ENCODE measurements around the gene TPRA1. TPM values are rescaled to one million over a fixed set of nuclear protein-coding genes. Genes with fewer than 3 reads are reported as not detected.

TPRA1 gene
- total RNA-seq, 1 experiment from 2014 or later: 24.2 TPM

DNA sequence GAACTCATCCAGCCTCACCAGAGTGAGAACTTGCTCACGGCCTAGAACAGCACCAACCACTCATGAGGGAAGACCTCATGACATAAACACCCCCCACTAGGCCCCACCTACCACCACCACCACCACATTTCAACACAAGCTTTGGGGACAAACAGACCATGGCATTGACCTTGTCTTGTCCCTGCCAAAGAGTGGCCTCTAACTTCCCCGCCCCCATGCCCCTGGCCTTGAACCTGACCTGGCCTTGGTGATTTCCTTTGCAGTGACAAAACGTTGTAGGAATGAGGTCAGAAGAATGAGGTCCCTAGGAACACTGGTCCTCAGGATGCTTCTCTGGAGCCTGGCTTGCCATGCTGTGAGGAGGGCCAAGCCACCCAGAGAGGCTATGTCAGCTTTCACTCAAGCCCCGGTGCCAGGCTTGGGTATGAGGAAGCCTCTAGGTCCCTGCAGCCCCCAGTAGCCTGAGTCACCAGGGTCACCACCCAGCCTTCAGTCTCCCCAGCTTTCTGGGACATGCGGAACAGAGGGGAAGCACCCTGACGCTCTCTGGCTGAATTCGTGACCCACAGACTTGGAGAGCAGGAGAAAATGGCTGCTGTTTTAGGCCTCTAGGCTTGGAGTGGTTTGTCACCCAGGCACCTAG, 57.9 kb downstream of the TPRA1 start:
- ATAC-seq (no peak), DNase-seq (ENCODE audit: low spot score) (no peak)
- Mint-ChIP-seq H3K27ac (no peak overlapping the region), H3K4me3 (no peak overlapping the region), H3K9me3 (peaks cover 7% of the 10 kb centered on the region), H3K36me3 (no peaks in the 10 kb centered on the region), H3K27me3 (ENCODE audit: low read depth) (no peaks in the 10 kb centered on the region), H3K4me1 (peaks cover 13% of the 10 kb centered on the region)
- no peak for TF ChIP-seq NFE2L1 (CRISPR knock-in tag; IDR thresholded peaks at IDR 0.05)
- no peak for TF ChIP-seq RELA (CRISPR knock-in tag; IDR thresholded peaks at IDR 0.05; ENCODE audit: borderline replicate concordance)
- TF ChIP-seq ZNF232 (CRISPR knock-in tag; IDR thresholded peaks at IDR 0.05): no peak
- TF ChIP-seq, protein P1, sequence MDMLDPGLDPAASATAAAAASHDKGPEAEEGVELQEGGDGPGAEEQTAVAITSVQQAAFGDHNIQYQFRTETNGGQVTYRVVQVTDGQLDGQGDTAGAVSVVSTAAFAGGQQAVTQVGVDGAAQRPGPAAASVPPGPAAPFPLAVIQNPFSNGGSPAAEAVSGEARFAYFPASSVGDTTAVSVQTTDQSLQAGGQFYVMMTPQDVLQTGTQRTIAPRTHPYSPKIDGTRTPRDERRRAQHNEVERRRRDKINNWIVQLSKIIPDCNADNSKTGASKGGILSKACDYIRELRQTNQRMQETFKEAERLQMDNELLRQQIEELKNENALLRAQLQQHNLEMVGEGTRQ (CRISPR knock-in tag; IDR thresholded peaks at IDR 0.05): no peak
- no peak for TF ChIP-seq ATF1 (CRISPR knock-in tag; IDR thresholded peaks at IDR 0.05)
- TF ChIP-seq TEAD1 (CRISPR knock-in tag; IDR thresholded peaks at IDR 0.05): no peak
- TF ChIP-seq, protein P2, sequence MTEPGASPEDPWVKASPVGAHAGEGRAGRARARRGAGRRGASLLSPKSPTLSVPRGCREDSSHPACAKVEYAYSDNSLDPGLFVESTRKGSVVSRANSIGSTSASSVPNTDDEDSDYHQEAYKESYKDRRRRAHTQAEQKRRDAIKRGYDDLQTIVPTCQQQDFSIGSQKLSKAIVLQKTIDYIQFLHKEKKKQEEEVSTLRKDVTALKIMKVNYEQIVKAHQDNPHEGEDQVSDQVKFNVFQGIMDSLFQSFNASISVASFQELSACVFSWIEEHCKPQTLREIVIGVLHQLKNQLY (CRISPR knock-in tag; IDR thresholded peaks at IDR 0.05): no peak
- TF ChIP-seq, protein P3, sequence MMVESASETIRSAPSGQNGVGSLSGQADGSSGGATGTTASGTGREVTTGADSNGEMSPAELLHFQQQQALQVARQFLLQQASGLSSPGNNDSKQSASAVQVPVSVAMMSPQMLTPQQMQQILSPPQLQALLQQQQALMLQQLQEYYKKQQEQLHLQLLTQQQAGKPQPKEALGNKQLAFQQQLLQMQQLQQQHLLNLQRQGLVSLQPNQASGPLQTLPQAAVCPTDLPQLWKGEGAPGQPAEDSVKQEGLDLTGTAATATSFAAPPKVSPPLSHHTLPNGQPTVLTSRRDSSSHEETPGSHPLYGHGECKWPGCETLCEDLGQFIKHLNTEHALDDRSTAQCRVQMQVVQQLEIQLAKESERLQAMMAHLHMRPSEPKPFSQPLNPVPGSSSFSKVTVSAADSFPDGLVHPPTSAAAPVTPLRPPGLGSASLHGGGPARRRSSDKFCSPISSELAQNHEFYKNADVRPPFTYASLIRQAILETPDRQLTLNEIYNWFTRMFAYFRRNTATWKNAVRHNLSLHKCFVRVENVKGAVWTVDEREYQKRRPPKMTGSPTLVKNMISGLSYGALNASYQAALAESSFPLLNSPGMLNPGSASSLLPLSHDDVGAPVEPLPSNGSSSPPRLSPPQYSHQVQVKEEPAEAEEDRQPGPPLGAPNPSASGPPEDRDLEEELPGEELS (CRISPR knock-in tag; IDR thresholded peaks at IDR 0.05): no peak
- TF ChIP-seq, protein P4, sequence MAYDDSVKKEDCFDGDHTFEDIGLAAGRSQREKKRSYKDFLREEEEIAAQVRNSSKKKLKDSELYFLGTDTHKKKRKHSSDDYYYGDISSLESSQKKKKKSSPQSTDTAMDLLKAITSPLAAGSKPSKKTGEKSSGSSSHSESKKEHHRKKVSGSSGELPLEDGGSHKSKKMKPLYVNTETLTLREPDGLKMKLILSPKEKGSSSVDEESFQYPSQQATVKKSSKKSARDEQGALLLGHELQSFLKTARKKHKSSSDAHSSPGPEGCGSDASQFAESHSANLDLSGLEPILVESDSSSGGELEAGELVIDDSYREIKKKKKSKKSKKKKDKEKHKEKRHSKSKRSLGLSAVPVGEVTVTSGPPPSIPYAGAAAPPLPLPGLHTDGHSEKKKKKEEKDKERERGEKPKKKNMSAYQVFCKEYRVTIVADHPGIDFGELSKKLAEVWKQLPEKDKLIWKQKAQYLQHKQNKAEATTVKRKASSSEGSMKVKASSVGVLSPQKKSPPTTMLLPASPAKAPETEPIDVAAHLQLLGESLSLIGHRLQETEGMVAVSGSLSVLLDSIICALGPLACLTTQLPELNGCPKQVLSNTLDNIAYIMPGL (CRISPR knock-in tag; IDR thresholded peaks at IDR 0.05): no peak
- no peak for TF ChIP-seq ZBTB21 (CRISPR knock-in tag; IDR thresholded peaks at IDR 0.05; ENCODE audit: borderline replicate concordance)
- no peak for TF ChIP-seq ZNF219 (CRISPR knock-in tag; IDR thresholded peaks at IDR 0.05; ENCODE audit: borderline replicate concordance)
- TF ChIP-seq, protein P5, sequence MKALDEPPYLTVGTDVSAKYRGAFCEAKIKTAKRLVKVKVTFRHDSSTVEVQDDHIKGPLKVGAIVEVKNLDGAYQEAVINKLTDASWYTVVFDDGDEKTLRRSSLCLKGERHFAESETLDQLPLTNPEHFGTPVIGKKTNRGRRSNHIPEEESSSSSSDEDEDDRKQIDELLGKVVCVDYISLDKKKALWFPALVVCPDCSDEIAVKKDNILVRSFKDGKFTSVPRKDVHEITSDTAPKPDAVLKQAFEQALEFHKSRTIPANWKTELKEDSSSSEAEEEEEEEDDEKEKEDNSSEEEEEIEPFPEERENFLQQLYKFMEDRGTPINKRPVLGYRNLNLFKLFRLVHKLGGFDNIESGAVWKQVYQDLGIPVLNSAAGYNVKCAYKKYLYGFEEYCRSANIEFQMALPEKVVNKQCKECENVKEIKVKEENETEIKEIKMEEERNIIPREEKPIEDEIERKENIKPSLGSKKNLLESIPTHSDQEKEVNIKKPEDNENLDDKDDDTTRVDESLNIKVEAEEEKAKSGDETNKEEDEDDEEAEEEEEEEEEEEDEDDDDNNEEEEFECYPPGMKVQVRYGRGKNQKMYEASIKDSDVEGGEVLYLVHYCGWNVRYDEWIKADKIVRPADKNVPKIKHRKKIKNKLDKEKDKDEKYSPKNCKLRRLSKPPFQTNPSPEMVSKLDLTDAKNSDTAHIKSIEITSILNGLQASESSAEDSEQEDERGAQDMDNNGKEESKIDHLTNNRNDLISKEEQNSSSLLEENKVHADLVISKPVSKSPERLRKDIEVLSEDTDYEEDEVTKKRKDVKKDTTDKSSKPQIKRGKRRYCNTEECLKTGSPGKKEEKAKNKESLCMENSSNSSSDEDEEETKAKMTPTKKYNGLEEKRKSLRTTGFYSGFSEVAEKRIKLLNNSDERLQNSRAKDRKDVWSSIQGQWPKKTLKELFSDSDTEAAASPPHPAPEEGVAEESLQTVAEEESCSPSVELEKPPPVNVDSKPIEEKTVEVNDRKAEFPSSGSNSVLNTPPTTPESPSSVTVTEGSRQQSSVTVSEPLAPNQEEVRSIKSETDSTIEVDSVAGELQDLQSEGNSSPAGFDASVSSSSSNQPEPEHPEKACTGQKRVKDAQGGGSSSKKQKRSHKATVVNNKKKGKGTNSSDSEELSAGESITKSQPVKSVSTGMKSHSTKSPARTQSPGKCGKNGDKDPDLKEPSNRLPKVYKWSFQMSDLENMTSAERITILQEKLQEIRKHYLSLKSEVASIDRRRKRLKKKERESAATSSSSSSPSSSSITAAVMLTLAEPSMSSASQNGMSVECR (CRISPR knock-in tag; IDR thresholded peaks at IDR 0.05; ENCODE audit: borderline replicate concordance): no peak
- no peak for TF ChIP-seq EMX1 (CRISPR knock-in tag; IDR thresholded peaks at IDR 0.05)
- no peak for TF ChIP-seq JAZF1 (CRISPR knock-in tag; IDR thresholded peaks at IDR 0.05)
- CTCF ChIA-PET: interaction anchor here (0.7 to 1.0 kb wide), 2 partner anchors 15 to 159 kb away, joined by 3 read pairs; no protein-coding TSS in a partner anchor
- POLR2A ChIA-PET: no interaction called here

DNA sequence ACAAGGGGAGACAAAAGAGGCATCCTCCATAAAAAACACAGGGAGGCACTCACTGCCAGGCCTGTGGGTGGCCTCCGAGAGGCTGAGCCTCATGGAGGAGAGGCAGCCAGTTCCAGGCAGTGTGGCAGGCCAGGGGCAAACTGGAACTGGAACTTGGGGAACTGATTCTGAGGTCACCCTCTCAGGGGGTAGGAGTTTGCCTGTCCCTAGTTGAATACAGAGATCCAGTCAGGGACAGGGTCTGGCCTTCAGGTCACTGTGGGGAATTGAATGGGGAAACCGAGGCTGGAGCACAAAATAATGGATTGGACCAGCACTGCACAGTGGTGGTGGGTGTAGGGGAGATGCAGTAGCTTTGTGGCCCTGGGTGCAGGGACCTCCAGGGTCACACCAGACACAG, 58.7 kb downstream of the TPRA1 start:
- Mint-ChIP-seq H3K27me3 (ENCODE audit: low read depth) (no peaks in the 10 kb centered on the region), H3K4me3 (no peak overlapping the region), H3K4me1 (peaks cover 10% of the 10 kb centered on the region), H3K9me3 (peaks cover 7% of the 10 kb centered on the region), H3K27ac (no peak overlapping the region), H3K36me3 (no peaks in the 10 kb centered on the region)
- ChIA-PET CTCF (no interaction called here), POLR2A (no interaction called here)
- ATAC-seq (no peak), DNase-seq (ENCODE audit: low spot score) (no peak)
- TF ChIP-seq TEAD1 (CRISPR knock-in tag; IDR thresholded peaks at IDR 0.05) (no peak), NR3C1 (CRISPR knock-in tag; conservative IDR thresholded peaks at IDR 0.05; ENCODE audit: low read depth) (no peak), ZNF219 (CRISPR knock-in tag; IDR thresholded peaks at IDR 0.05; ENCODE audit: borderline replicate concordance) (no peak)
- TF ChIP-seq, protein P2 (CRISPR knock-in tag; IDR thresholded peaks at IDR 0.05): no peak
- TF ChIP-seq, protein P6, sequence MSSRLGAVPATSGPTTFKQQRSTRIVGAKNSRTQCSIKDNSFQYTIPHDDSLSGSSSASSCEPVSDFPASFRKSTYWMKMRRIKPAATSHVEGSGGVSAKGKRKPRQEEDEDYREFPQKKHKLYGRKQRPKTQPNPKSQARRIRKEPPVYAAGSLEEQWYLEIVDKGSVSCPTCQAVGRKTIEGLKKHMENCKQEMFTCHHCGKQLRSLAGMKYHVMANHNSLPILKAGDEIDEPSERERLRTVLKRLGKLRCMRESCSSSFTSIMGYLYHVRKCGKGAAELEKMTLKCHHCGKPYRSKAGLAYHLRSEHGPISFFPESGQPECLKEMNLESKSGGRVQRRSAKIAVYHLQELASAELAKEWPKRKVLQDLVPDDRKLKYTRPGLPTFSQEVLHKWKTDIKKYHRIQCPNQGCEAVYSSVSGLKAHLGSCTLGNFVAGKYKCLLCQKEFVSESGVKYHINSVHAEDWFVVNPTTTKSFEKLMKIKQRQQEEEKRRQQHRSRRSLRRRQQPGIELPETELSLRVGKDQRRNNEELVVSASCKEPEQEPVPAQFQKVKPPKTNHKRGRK (CRISPR knock-in tag; IDR thresholded peaks at IDR 0.05; ENCODE audit: borderline replicate concordance): no peak
- TF ChIP-seq, protein P7, sequence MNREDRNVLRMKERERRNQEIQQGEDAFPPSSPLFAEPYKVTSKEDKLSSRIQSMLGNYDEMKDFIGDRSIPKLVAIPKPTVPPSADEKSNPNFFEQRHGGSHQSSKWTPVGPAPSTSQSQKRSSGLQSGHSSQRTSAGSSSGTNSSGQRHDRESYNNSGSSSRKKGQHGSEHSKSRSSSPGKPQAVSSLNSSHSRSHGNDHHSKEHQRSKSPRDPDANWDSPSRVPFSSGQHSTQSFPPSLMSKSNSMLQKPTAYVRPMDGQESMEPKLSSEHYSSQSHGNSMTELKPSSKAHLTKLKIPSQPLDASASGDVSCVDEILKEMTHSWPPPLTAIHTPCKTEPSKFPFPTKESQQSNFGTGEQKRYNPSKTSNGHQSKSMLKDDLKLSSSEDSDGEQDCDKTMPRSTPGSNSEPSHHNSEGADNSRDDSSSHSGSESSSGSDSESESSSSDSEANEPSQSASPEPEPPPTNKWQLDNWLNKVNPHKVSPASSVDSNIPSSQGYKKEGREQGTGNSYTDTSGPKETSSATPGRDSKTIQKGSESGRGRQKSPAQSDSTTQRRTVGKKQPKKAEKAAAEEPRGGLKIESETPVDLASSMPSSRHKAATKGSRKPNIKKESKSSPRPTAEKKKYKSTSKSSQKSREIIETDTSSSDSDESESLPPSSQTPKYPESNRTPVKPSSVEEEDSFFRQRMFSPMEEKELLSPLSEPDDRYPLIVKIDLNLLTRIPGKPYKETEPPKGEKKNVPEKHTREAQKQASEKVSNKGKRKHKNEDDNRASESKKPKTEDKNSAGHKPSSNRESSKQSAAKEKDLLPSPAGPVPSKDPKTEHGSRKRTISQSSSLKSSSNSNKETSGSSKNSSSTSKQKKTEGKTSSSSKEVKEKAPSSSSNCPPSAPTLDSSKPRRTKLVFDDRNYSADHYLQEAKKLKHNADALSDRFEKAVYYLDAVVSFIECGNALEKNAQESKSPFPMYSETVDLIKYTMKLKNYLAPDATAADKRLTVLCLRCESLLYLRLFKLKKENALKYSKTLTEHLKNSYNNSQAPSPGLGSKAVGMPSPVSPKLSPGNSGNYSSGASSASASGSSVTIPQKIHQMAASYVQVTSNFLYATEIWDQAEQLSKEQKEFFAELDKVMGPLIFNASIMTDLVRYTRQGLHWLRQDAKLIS (CRISPR knock-in tag; IDR thresholded peaks at IDR 0.05; ENCODE audit: borderline replicate concordance): no peak
